IMR-90 (cell line): ENCODE data around the gene DCAF15. TPM values are rescaled to one million over a fixed set of nuclear protein-coding genes. Genes with fewer than 3 reads are reported as not detected.

Experiments
- ATAC-seq: fragments of 200-7000 bp; cut with Tn5 transposase; 2 replicates; pipeline ENCODE4 v1.9.1; 2020; ENCODE audit warnings: low read depth, mild to moderate bottlenecking, moderate library complexity
- BruUV-seq: library from RNA; stranded (reverse); fragments of 400-500 nt; replicated peaks from 2 replicates; lab custom pipeline; 2021; lab: Mats Ljungman, UMichigan
- CTCF ChIA-PET: fragments of 300-600 bp; formaldehyde crosslinking; extraction: SDS; loops from one replicate; lab custom pipeline; 2021; ENCODE audit warnings: antibody characterized with exemption; lab: Yijun Ruan, JAX
- POLR2A ChIA-PET: fragments of 300-600 bp; sonication (Branson Sonifier 250); formaldehyde crosslinking; loops from one replicate; lab custom pipeline; 2022; ENCODE audit warnings: antibody characterized with exemption; ENCODE audit not compliant: unreplicated experiment; lab: Charles Lee
- DNase-seq: peaks from one replicate; pipeline ENCODE4 v3.0.0; 2013
- H2AFZ ChIP-seq: replicated peaks from 2 replicates; pipeline ENCODE3; 2013; ENCODE audit warnings: low read length, mild to moderate bottlenecking; ENCODE audit not compliant: poor library complexity
- H2AK5ac ChIP-seq: 2 replicates; pipeline ENCODE4 v1.6.1; 2013; ENCODE audit warnings: low read depth, low read length, inconsistent platforms
- H2AK9ac ChIP-seq: replicated peaks from 2 replicates; pipeline ENCODE3; 2013; ENCODE audit warnings: mild to moderate bottlenecking, low read depth, low read length, moderate library complexity; ENCODE audit not compliant: poor library complexity
- H2BK120ac ChIP-seq: 2 replicates; pipeline ENCODE4 v1.6.1; 2013; ENCODE audit warnings: low read depth, low read length, inconsistent platforms
- H2BK15ac ChIP-seq: 3 replicates; pipeline ENCODE4 v1.6.1; 2013; ENCODE audit warnings: low read depth, low read length, inconsistent platforms
- H2BK20ac ChIP-seq: 2 replicates; pipeline ENCODE4 v1.6.1; 2013; ENCODE audit warnings: low read depth, mild to moderate bottlenecking, inconsistent platforms, low read length, moderate library complexity
- H2BK5ac ChIP-seq: 2 replicates; pipeline ENCODE4 v1.6.1; 2013; ENCODE audit warnings: mild to moderate bottlenecking, low read depth, low read length, inconsistent platforms; ENCODE audit not compliant: poor library complexity, severe bottlenecking
- H3K14ac ChIP-seq: replicated peaks from 2 replicates; pipeline ENCODE4 v1.6.1; 2013; ENCODE audit warnings: low read depth, low read length, inconsistent platforms
- H3K18ac ChIP-seq: 2 replicates; pipeline ENCODE4 v1.6.1; 2013; ENCODE audit warnings: low read depth, low read length, control low read depth
- H3K23ac ChIP-seq: 2 replicates; pipeline ENCODE4 v1.6.1; 2013; ENCODE audit warnings: low read depth, low read length, inconsistent platforms
- H3K27ac ChIP-seq: 2 replicates; pipeline ENCODE4 v1.5.1; 2013; ENCODE audit warnings: mild to moderate bottlenecking, control low read depth, low read length; ENCODE audit not compliant: insufficient read depth
- H3K27me3 ChIP-seq: 2 replicates; pipeline ENCODE4 v1.6.1; 2013; ENCODE audit warnings: low read length; ENCODE audit not compliant: control insufficient read depth, insufficient read depth
- H3K36me3 ChIP-seq: 2 replicates; pipeline ENCODE4 v1.6.1; 2013; ENCODE audit warnings: low read length, mixed read lengths; ENCODE audit not compliant: control insufficient read depth, insufficient read depth
- H3K4ac ChIP-seq: 2 replicates; pipeline ENCODE4 v1.6.1; 2013; ENCODE audit warnings: low read depth, low read length, inconsistent platforms
- H3K4me1 ChIP-seq: 2 replicates; pipeline ENCODE4 v1.6.1; 2013; ENCODE audit warnings: low read length, mixed read lengths; ENCODE audit not compliant: control insufficient read depth, insufficient read depth
- H3K4me2 ChIP-seq: 2 replicates; pipeline ENCODE4 v1.6.1; 2013; ENCODE audit warnings: low read depth, mild to moderate bottlenecking, control low read depth, low read length, moderate library complexity
- H3K4me3 ChIP-seq: 2 replicates; pipeline ENCODE4 v1.5.1; 2013; ENCODE audit warnings: low read depth, mild to moderate bottlenecking, control low read depth, low read length, moderate library complexity; ENCODE audit not compliant: insufficient read depth
- H3K56ac ChIP-seq: 2 replicates; pipeline ENCODE4 v1.6.1; 2013; ENCODE audit warnings: low read length, inconsistent platforms; ENCODE audit not compliant: insufficient read depth; ENCODE audit errors: extremely low read depth
- H3K79me1 ChIP-seq, 2 experiments: 2 replicates each; pipeline ENCODE4 v1.6.1; 2013; ENCODE audit warnings: low read length in 2 of 2, inconsistent platforms in 1 of 2, low read depth in 1 of 2
- H3K9ac ChIP-seq: 2 replicates; pipeline ENCODE4 v1.6.1; 2013; ENCODE audit warnings: low read depth, low read length, control low read depth
- H3K9me1 ChIP-seq: 2 replicates; pipeline ENCODE4 v1.6.1; 2013; ENCODE audit warnings: low read length, inconsistent platforms; ENCODE audit not compliant: insufficient read depth
- H3K9me3 ChIP-seq: 2 replicates; pipeline ENCODE4 v1.6.1; 2013; ENCODE audit warnings: low read length; ENCODE audit not compliant: control insufficient read depth, insufficient read depth
- H4K20me1 ChIP-seq: 2 replicates; pipeline ENCODE4 v1.6.1; 2013; ENCODE audit warnings: low read length, inconsistent platforms; ENCODE audit not compliant: insufficient read depth
- H4K5ac ChIP-seq: 2 replicates; pipeline ENCODE4 v1.6.1; 2013; ENCODE audit warnings: mild to moderate bottlenecking, low read depth, low read length, control low read depth
- H4K8ac ChIP-seq, 2 experiments: 2 replicates each; pipeline ENCODE4 v1.6.1; 2013; ENCODE audit warnings: low read depth in 2 of 2, low read length in 2 of 2, control low read depth in 1 of 2, inconsistent platforms in 1 of 2
- H4K91ac ChIP-seq: 2 replicates; pipeline ENCODE4 v1.6.1; 2013; ENCODE audit warnings: low read depth, low read length, inconsistent platforms; ENCODE audit not compliant: insufficient read depth
- CHD1 ChIP-seq: IDR thresholded peaks from 2 replicates; pipeline ENCODE4 v1.6.1; 2012; ENCODE audit warnings: low read depth, low read length, improper control_type of control experiment
- POLR2A ChIP-seq: IDR thresholded peaks from 2 replicates; pipeline ENCODE4 v1.6.1; 2012; ENCODE audit warnings: mild to moderate bottlenecking, low read depth, low read length
- RCOR1 ChIP-seq: IDR thresholded peaks from 2 replicates; pipeline ENCODE4 v1.6.1; 2012; ENCODE audit warnings: mild to moderate bottlenecking, low read length, improper control_type of control experiment; ENCODE audit not compliant: insufficient replicate concordance
- WGBS, 2 experiments: methylation state at CpG; one replicate each; pipeline versions ENCODE4 v1.1.5 to v1.1.7; 2013; ENCODE audit warnings: missing lambda C conversion rate in 2 of 2; ENCODE audit not compliant: insufficient read length in 1 of 2; ENCODE audit errors: extremely low coverage in 2 of 2; 5-methylcytosine and 5-hydroxymethylcytosine counted together
- dilution Hi-C: fragments of 300-500 bp; cut with HindIII; formaldehyde crosslinking; loops from one replicate; pipeline ENCODE4 v1.14.3; 2018; ENCODE audit warnings: low sequenced_read_pairs; ENCODE audit not compliant: unreplicated experiment
- in situ Hi-C: fragments of 300-500 bp; cut with MboI; formaldehyde crosslinking; loops from 3 replicates; pipeline ENCODE4 v1.14.3; 2019; ENCODE audit warnings: low sequenced_read_pairs, inconsistent platforms, mixed read lengths
- intact Hi-C: fragments of 100-400 bp; cut with micrococcal nuclease; formaldehyde crosslinking; loops from 2 replicates; pipeline ENCODE4 v1.10.0; 2022
- polyA plus RNA-seq, 3 experiments: library from polyadenylated mRNA; depleted of rRNA; stranded (reverse); fragments of >200 nt; gene quantifications; 2 replicates each; pipeline ENCODE4 v1.2.3, GENCODE V29; 2012; ENCODE audit warnings: low replicate concordance in 1 of 3
- total RNA-seq: library from RNA; depleted of rRNA; stranded (reverse); fragments of >200 nt; gene quantifications from 2 replicates; pipeline ENCODE4 v1.2.3, GENCODE V29; 2012
- TF ChIP-seq, protein P1 (sequence below): conservative IDR thresholded peaks from 2 replicates; pipeline ENCODE4 v1.5.1; 2012; ENCODE audit warnings: mild to moderate bottlenecking, low read depth, low read length, improper control_type of control experiment
- TF ChIP-seq, protein P2 (sequence below): fragments of 150-350 bp; IDR thresholded peaks from 2 replicates; pipeline ENCODE4 v1.6.1; 2017; ENCODE audit warnings: mild to moderate bottlenecking, antibody characterized with exemption, low read length, low read depth

DCAF15 gene
- total and polyA plus RNA-seq, 2 of the 4 experiments (the other 2 are of a cell fraction) = 6.8 to 31.0 TPM

DNA sequence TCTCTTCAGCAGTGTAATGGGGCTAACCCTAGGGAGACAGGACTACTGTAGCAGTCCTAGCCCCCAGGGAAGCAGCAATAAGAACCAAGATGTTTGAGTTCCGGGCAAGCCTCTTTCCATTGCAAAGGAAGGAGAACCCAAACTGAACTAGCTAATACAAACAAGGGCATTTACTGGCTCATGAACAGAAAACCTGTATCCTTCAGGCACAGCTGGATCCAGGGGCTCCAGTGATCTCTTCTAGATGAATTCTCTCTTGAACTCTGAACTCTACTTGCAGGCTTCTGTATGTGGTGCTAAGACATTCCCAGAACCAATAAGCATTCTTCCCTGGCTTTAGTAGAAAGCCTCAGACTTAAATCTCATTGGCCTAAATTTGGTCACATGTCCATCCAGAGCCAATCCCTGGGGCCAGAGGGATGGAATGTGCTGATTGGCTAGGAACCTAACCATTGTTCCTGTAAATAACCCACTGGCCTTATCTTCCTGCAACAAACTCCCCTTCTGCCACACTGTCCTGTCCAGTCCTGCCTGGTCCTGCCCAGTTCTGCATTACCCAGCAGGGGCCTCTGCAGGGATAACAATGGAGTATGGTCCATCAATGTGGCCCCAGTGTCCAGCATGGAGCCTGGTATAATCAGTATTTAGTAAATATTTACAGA is 10.2 kb upstream of the DCAF15 start:
- no peaks in the 10 kb centered on the region for H3K36me3 ChIP-seq
- POLR2A ChIA-PET = no interaction called here
- intact Hi-C loops = no loop called here
- peaks cover 5% of the 10 kb centered on the region for H3K4me1 ChIP-seq
- H2BK120ac ChIP-seq = no peak overlapping the region
- H3K4me2 ChIP-seq = no peak overlapping the region
- dilution Hi-C loops = no loop called here
- no peak overlapping the region for H2AK9ac ChIP-seq
- no peak overlapping the region for H2BK20ac ChIP-seq
- TF ChIP-seq, protein P1, sequence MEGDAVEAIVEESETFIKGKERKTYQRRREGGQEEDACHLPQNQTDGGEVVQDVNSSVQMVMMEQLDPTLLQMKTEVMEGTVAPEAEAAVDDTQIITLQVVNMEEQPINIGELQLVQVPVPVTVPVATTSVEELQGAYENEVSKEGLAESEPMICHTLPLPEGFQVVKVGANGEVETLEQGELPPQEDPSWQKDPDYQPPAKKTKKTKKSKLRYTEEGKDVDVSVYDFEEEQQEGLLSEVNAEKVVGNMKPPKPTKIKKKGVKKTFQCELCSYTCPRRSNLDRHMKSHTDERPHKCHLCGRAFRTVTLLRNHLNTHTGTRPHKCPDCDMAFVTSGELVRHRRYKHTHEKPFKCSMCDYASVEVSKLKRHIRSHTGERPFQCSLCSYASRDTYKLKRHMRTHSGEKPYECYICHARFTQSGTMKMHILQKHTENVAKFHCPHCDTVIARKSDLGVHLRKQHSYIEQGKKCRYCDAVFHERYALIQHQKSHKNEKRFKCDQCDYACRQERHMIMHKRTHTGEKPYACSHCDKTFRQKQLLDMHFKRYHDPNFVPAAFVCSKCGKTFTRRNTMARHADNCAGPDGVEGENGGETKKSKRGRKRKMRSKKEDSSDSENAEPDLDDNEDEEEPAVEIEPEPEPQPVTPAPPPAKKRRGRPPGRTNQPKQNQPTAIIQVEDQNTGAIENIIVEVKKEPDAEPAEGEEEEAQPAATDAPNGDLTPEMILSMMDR = no peak
- TF ChIP-seq POLR2A = no peak
- no peak for TF ChIP-seq RCOR1
- TF ChIP-seq CHD1 = no peak
- TF ChIP-seq, protein P2, sequence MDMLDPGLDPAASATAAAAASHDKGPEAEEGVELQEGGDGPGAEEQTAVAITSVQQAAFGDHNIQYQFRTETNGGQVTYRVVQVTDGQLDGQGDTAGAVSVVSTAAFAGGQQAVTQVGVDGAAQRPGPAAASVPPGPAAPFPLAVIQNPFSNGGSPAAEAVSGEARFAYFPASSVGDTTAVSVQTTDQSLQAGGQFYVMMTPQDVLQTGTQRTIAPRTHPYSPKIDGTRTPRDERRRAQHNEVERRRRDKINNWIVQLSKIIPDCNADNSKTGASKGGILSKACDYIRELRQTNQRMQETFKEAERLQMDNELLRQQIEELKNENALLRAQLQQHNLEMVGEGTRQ = peak; percentile 77
- no peak overlapping the region for H4K5ac ChIP-seq
- no peak overlapping the region for H4K8ac ChIP-seq
- H4K91ac ChIP-seq = no peak overlapping the region
- in situ Hi-C loops = no loop called here
- H3K9me1 ChIP-seq = no peaks in the 10 kb centered on the region
- H3K79me1 ChIP-seq = peaks cover 0 to 4% of the 10 kb centered on the region in 2 experiments; a peak in 1 of 4 replicates
- no peaks in the 10 kb centered on the region for H4K20me1 ChIP-seq
- DNase-seq (no peak), ATAC-seq (no peak)
- H3K4ac ChIP-seq = no peak overlapping the region
- no TSS peak for BruUV-seq
- H3K23ac ChIP-seq = no peak overlapping the region
- H3K9me3 ChIP-seq = no peaks in the 10 kb centered on the region
- H3K9ac ChIP-seq = no peak overlapping the region
- no peak overlapping the region for H3K14ac ChIP-seq
- no CpG with 5 or more reads among the region's 1 CpG for WGBS, 2 experiments
- H3K18ac ChIP-seq = no peak overlapping the region
- no peak overlapping the region for H3K27ac ChIP-seq
- H3K56ac ChIP-seq = no peak overlapping the region
- no peak overlapping the region for H2BK5ac ChIP-seq
- no peak overlapping the region for H2AK5ac ChIP-seq
- no peak overlapping the region for H2BK15ac ChIP-seq
- H2AFZ ChIP-seq = peak overlapping the region; percentile 67
- CTCF ChIA-PET = no interaction called here
- H3K4me3 ChIP-seq = no peak overlapping the region
- H3K27me3 ChIP-seq = no peaks in the 10 kb centered on the region; the same call in 1 of the 2 replicates
